Nephron (organoid): ENCODE measurements around the gene UST.

Source experiments
- H3K27ac Mint-ChIP-seq, 3 experiments: 2 replicates each; pipeline ENCODE4 v1.8.0; 2020; ENCODE audit warnings: mixed read lengths in 3 of 3, mild to moderate bottlenecking in 2 of 3, moderate library complexity in 1 of 3
- H3K27me3 Mint-ChIP-seq: 2 replicates; pipeline ENCODE4 v1.8.0; 2021; ENCODE audit warnings: low read depth, mild to moderate bottlenecking, moderate library complexity, mixed read lengths
- H3K36me3 Mint-ChIP-seq: 2 replicates; pipeline ENCODE4 v1.8.0; 2020; ENCODE audit warnings: low read depth, mixed read lengths
- H3K4me1 Mint-ChIP-seq: 2 replicates; pipeline ENCODE4 v1.8.0; 2020; ENCODE audit warnings: mixed read lengths
- H3K4me3 Mint-ChIP-seq, 3 experiments: 2 replicates each; pipeline ENCODE4 v1.8.0; 2020; ENCODE audit warnings: mild to moderate bottlenecking in 3 of 3, mixed read lengths in 3 of 3, moderate library complexity in 2 of 3
- H3K9me3 Mint-ChIP-seq: 2 replicates; pipeline ENCODE4 v1.8.0; 2020; ENCODE audit warnings: mixed read lengths
- TF ChIP-seq, protein P1 (sequence below), 3 experiments: fragments of 200-600 bp; sonication (generic); IDR thresholded peaks; one replicate each; pipeline ENCODE4 v1.5.0; 2021; ENCODE audit warnings: antibody characterized with exemption in 3 of 3; ENCODE audit not compliant: unreplicated experiment in 3 of 3

The UST gene

DNA sequence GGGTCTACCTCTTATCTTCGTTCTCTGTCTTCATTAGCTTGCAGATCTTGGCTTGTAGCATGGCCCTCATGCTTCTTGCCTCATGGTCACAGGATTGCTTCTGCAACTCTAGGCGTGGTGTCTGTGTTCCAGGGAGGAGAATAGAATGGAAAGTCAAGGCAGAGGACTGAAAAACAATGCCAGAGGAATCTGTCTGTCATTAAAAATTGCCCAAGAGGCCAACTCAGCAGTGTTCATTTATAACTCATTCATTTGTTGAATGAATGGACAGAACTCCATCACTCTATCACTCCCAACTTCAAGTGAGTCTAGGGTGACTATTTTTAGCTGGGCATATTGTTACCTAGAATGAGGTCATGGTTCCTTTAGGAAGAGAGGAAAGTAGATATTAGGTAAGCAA lies 179.6 kb downstream of the UST start:
- Mint-ChIP-seq H3K36me3 (no peaks in the 10 kb centered on the region), H3K9me3 (no peaks in the 10 kb centered on the region), H3K4me1 (peaks cover 42% of the 10 kb centered on the region), H3K27ac (peak overlapping the region in 1 of 3 experiments; percentile 71), H3K27me3 (no peaks in the 10 kb centered on the region), H3K4me3 (no peak overlapping the region)
- TF ChIP-seq, protein P1, sequence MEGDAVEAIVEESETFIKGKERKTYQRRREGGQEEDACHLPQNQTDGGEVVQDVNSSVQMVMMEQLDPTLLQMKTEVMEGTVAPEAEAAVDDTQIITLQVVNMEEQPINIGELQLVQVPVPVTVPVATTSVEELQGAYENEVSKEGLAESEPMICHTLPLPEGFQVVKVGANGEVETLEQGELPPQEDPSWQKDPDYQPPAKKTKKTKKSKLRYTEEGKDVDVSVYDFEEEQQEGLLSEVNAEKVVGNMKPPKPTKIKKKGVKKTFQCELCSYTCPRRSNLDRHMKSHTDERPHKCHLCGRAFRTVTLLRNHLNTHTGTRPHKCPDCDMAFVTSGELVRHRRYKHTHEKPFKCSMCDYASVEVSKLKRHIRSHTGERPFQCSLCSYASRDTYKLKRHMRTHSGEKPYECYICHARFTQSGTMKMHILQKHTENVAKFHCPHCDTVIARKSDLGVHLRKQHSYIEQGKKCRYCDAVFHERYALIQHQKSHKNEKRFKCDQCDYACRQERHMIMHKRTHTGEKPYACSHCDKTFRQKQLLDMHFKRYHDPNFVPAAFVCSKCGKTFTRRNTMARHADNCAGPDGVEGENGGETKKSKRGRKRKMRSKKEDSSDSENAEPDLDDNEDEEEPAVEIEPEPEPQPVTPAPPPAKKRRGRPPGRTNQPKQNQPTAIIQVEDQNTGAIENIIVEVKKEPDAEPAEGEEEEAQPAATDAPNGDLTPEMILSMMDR (IDR thresholded peaks at IDR 0.05; ENCODE audit: unreplicated experiment in 3 of 3) = no peak

DNA sequence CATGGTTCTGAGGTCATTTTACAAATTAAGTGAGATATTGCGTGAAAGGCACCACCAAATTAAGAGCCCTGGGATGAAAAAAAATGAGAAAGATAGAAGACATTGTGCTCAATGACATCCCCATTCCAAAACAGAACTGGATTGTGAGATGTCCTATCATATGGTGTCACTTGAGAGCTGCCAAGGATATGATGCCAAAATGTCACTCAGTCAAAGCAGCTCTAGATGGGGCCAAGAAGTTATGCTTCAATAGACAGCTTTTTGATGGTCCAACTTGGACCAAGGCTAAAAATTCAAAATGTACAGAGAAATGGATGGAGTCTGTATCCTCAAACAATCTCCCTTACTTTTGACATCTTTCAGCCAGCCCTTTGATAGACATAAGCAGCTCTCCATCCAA lies 180.8 kb downstream of the UST start:
- no peaks in the 10 kb centered on the region for H3K9me3 Mint-ChIP-seq
- no peaks in the 10 kb centered on the region for H3K36me3 Mint-ChIP-seq
- H3K27me3 Mint-ChIP-seq = no peaks in the 10 kb centered on the region
- peaks cover 41% of the 10 kb centered on the region for H3K4me1 Mint-ChIP-seq
- no peak overlapping the region for H3K27ac Mint-ChIP-seq
- TF ChIP-seq, protein P1 (IDR thresholded peaks at IDR 0.05; ENCODE audit: unreplicated experiment in 3 of 3) = no peak
- H3K4me3 Mint-ChIP-seq = no peak overlapping the region

DNA sequence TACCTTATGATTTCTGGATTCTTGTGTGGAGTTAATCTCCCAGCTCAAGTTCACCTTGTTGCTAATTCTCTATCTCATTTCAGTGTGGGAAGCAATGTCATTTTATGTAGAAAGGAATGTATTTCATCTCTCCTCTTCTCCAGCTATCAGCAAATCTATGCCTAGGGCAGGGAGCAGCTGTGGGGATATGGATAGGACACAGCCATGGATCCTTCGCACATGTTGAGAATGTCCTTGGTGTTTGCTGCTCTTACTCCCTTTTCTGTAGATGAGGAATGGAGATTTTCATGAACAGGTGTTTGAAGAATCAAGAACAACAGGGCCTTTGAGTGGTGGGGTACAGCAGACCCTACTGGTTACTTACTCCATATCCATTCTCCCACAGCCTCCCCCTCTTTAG lies 182.0 kb downstream of the UST start:
- no peaks in the 10 kb centered on the region for H3K36me3 Mint-ChIP-seq
- no peaks in the 10 kb centered on the region for H3K27me3 Mint-ChIP-seq
- no peak overlapping the region for H3K4me3 Mint-ChIP-seq
- TF ChIP-seq, protein P1 (IDR thresholded peaks at IDR 0.05; ENCODE audit: unreplicated experiment in 3 of 3) = no peak
- H3K27ac Mint-ChIP-seq = no peak overlapping the region
- H3K9me3 Mint-ChIP-seq = no peaks in the 10 kb centered on the region
- H3K4me1 Mint-ChIP-seq = peaks cover 51% of the 10 kb centered on the region

DNA sequence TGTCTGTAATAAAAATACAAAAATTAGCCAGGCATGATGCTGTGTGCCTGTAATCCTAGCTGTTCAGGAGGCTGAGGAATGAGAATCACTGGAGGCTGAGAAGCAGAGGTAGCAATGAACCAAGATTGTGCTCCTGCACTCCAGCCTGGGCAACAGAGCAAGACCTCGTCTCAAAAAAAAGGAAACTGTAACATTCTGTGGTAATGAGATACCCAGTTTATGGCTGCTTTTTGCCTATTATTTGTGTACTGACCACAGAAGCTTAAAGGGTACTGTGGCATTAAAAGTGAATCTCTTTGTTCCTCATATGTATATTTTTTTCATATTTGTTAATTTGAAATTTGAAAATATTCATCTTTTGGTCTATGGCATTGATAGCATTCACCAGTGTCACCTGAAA lies 185.4 kb downstream of the UST start:
- Mint-ChIP-seq H3K9me3 (no peaks in the 10 kb centered on the region), H3K4me3 (no peak overlapping the region), H3K4me1 (peaks cover 52% of the 10 kb centered on the region), H3K27ac (no peak overlapping the region), H3K36me3 (no peaks in the 10 kb centered on the region), H3K27me3 (no peaks in the 10 kb centered on the region)
- TF ChIP-seq, protein P1 (IDR thresholded peaks at IDR 0.05; ENCODE audit: unreplicated experiment in 3 of 3) = no peak

DNA sequence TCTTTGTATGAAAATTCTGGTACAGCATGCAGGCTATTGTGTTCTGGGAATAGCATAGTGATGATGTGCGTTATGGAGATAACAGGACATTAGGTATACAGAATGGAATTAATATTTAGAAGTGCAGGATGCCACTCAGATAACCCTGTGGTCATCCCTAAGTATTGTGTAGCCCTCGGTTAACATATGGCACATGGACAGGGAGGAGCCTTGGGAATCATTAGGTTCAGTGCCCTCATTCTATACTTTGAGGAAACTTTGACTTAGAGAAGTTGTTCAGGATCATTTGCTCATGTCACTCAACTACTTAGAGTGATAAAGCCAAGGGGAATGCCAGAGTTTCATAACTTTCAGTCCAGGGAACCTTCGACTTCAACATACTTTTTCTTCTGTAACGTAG lies 185.9 kb downstream of the UST start:
- Mint-ChIP-seq H3K36me3 (no peaks in the 10 kb centered on the region), H3K4me3 (no peak overlapping the region), H3K9me3 (no peaks in the 10 kb centered on the region), H3K27me3 (no peaks in the 10 kb centered on the region), H3K27ac (no peak overlapping the region), H3K4me1 (peaks cover 55% of the 10 kb centered on the region)
- TF ChIP-seq, protein P1 (IDR thresholded peaks at IDR 0.05; ENCODE audit: unreplicated experiment in 3 of 3) = no peak

DNA sequence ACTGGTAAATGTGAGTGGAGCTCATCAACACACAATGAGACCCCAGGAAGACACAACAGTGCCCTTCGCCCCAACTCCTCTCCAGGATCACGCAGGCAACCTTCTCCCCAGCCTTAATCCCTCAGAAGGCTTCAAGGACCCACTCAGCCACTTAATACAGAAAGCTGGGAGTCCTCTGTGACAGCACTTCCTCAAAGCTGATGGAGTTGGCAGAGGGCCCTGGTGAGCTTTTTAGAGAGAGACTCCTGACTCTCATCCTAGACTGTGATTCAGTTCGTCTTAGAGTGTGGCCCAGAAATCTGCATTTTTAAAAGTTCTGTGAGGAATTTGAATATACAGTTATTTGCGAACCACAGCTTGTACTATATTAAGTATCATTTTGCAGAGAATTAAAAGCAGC lies 187.7 kb downstream of the UST start:
- Mint-ChIP-seq H3K36me3 (no peaks in the 10 kb centered on the region), H3K4me1 (peaks cover 53% of the 10 kb centered on the region), H3K4me3 (no peak overlapping the region), H3K9me3 (no peaks in the 10 kb centered on the region), H3K27ac (peak overlapping the region; percentile 65 to 80 (median 79)), H3K27me3 (no peaks in the 10 kb centered on the region)
- TF ChIP-seq, protein P1 (IDR thresholded peaks at IDR 0.05; ENCODE audit: unreplicated experiment in 3 of 3) = no peak
